Right ventricle myocardium inferior (tissue), 1 donor: ENCODE measurements around the gene VBP1. TPM values are rescaled to one million over a fixed set of nuclear protein-coding genes. Genes with fewer than 3 reads are reported as not detected.
A peak's percentile ranks its signal among the peaks of the same experiment; 100 is the strongest.
"Not testable (repeated sequence)": the region's sequence is repeated elsewhere in the genome, so short reads cannot be mapped to it uniquely, and the experiment has no call there.

Source experiments
- ATAC-seq: fragments of 200-7000 bp; cut with Tn5 transposase; one replicate; pipeline ENCODE4 v1.9.1; 2020; ENCODE audit warnings: mild to moderate bottlenecking, moderate library complexity
- DNase-seq: peaks from one replicate; pipeline ENCODE4 v3.0.0; 2021; ENCODE audit errors: missing footprints
- intact Hi-C: fragments of 100-400 bp; cut with DNase I; formaldehyde crosslinking; loops from one replicate; pipeline ENCODE4 v1.11.0; 2022
- total RNA-seq: library from RNA; stranded (reverse); fragmentation: NEBNext Ultra II Directional; extraction: Animal tissue kit (Norgen Biotek cat#: 25700); gene quantifications from one replicate; pipeline ENCODE4 v1.2.1, GENCODE V29; 2021
- donor health status: DM: no; HTN: yes; CAD: no; lungs with severe emphysema.

The VBP1 gene
- total RNA-seq, 1 donor from 2014 or later: 74.8 TPM

DNA sequence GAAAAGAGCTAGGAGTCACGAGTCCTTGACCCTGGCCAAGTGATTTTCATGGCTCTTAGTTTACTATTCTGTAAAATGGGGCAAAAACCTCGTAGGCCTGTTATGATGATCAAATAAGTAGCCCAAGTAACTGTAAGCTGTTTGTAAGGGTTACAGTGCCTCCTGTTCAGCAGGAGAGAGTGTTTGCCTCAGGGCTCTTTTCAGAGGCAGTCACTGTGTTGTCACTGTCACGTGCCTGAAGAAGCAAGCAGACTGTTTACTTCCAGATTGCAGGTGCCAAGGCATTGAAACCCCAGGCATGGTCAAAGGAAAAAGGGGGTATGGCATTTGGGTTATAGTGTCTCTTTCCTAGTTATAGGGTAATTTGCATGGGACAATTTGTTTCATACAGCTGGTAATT, 43.5 kb downstream of the VBP1 start:
- no peak for ATAC-seq
- intact Hi-C loops: no loop called here
- no peak for DNase-seq

DNA sequence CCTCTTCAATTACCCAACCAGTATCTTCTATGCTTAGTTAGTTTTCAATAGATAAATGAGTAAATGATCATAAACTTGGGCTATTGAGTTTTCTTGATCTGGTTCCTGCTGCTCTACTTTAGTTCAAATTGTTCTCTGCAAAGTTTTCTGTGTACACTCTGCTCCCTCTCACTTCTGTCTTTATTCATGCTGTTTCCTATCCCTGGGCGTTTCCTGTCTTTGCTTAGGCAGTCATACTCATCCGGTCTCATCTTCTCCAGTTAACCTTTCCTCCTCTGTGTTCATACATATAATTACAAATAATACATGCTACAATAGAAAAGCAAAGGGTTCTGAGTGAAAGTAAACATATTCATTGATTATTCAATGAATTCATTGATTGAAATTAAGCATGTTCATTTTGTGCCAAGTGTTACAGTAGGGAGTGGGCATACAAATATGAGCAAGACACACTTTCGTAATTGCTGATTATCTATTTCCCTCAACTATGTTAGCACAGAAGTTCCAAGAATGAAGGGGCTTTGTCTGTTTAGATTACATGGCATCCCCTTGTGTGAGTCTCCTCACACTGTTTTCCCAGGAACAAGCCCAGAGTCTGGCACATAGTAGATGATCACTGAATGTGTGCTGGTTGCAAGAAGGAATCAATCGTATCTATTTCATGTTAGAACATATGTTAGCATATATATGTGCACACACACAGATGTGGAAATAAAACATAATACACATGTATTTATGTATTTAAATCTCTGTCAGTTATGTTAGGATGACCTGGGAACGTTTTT, 46.9 kb downstream of the VBP1 start:
- DNase-seq: no peak
- ATAC-seq: no peak

DNA sequence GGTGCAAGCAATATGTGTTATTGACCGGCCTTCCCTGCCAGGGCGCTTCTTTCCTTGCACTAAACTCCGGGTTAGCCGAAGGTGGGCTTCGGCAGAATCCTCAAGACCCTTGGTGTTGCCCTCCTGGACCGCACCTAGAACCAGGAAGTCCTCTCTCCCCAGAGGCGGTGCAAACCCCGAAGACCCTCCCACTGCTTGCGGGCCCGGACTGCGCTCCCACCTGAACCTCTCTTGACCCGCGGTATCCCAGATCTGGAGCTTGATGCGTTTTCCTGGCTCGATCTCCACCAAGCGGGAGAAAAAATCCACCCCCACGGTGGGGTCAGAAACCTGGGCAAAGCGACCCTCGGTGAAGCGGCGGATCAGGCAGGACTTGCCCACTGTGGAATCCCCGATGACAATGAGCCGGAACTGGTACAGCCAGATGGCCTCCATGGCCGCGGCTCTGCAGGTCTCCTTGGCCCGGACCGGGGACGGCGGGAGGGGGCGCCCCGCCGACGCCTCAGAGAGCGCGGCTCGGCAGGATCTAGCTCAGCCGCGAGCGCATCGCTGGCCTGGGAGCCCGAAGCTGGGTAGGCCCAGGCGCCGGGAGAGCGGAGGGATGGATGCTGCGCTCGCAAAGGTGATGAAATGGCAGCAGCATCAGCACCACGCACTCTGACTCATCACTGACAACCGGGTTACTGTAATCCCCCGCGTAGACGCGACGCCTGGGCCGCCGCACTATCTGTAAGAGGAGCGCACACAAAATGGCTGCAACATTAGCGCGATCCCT, 47.8 kb downstream of the VBP1 start, which contains the start of gene RAB39B:
TSS of gene RAB39B (minus strand) at position 638 of the 775 bp plus-strand sequence. CDS start at position 435, 203 bp downstream.
- intact Hi-C loops: no loop called here
- ATAC-seq: peak; percentile 72
- peak; percentile 84 for DNase-seq

More for the DNA sequence above, 46.9 kb downstream of the VBP1 start:
- intact Hi-C loops: no loop called here

DNA sequence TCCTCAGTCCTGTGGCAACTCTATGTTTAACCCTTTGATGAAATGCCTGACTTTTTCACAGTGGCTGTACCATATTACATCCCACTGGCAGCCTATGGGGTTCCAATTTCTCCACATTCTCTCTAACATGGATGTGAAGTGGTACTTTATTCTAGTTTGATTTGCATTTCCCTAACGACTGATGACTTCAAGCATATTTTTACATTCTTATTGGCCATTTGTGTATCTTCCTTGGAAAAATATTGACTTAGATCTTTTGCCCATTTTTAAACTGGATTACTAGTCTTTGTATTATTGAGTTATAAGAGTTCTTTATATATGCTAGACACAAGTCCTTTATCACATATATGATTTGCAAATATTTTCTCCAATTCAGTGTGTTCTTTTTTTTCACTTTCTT, 50.2 kb downstream of the VBP1 start:
- DNase-seq (no peak), ATAC-seq (no peak)
- intact Hi-C loops: no loop called here

DNA sequence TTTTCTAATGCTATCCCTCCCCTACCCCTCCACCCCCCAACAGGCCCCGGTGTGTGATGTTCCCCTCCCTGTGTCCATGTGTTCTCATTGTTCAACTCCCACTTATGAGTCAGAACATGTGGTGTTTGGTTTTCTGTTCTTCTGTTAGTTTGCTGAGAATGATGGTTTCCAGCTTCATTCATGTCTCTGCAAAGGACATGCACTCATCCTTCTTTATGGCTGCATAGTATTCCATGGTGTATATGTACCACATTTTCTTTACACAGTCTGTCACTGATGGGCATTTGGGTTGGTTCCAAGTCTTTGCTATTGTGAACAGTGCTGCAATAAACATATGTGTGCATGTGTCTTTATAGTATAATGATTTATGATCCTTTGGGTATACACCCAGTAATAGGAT, 51.7 kb downstream of the VBP1 start:
- intact Hi-C loops: not testable (repeated sequence)

DNA sequence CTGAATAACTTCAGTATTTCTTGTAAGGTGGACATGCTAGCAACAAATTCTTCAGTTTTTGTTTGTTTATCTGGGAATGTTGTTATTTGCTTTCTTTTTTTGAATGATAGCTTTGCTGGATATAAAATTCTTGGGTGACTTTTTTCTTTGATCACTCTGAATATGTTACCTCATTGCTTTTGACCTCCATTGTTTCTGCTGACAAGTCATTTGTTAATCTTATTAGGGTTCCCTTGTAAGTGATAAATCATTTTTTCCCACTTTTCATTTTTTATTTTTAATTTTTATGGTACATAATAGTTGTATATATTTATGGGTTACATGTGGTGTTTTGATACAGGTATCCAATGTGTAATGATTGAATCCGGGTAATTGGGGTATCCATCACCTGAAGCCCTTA, 54.7 kb downstream of the VBP1 start:
- ATAC-seq (no peak), DNase-seq (no peak)
- intact Hi-C loops: no loop called here

More for the DNA sequence above, 51.7 kb downstream of the VBP1 start:
- not testable (repeated sequence) for DNase-seq, ATAC-seq

DNA sequence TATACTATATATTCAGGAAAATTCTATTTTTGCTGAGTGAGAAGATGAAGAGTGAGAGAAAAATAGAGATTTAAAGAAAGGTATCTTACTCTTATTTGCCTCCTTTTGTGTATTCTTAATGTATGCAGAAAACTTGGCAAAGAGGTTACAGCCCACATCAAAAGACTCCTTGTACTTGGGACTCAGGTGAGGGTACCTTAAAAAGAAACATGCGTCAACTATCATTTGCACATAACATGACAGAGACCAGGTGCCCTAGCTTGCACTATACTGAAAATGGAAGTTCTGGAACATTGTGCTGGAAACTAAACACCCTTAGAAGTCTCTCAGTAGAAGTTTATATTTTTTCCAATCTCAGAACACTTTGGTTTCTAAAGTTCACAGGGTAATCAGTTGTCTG, 63.6 kb downstream of the VBP1 start:
- ATAC-seq (no peak), DNase-seq (no peak)
- intact Hi-C loops: no loop called here

Other genes with a start within 250 kb of the VBP1 start
- gene F8, start 193.7 kb upstream of the VBP1 start, total RNA-seq: 53.7 TPM
- gene FUNDC2, start 189.6 kb upstream of the VBP1 start, total RNA-seq: 403 TPM
- gene CMC4, start 145.3 kb upstream of the VBP1 start, total RNA-seq: 27.7 TPM
- 54.5 TPM for gene MTCP1, start 145.3 kb upstream of the VBP1 start, total RNA-seq
- gene BRCC3, start 145.0 kb upstream of the VBP1 start, total RNA-seq: 16.5 TPM
- gene RAB39B, start 48.0 kb downstream of the VBP1 start, total RNA-seq: 0.22 TPM
- gene CLIC2, start 118.2 kb downstream of the VBP1 start, total RNA-seq: 17.0 TPM
- gene F8A2, start 165.6 kb downstream of the VBP1 start, total RNA-seq: not detected
- not detected for gene F8A3, start 242.2 kb downstream of the VBP1 start, total RNA-seq